Mucosa of descending colon (tissue), 3 donors: ENCODE data around the gene ATXN1L. TPM values are rescaled to one million over a fixed set of nuclear protein-coding genes. Genes with fewer than 3 reads are reported as not detected.

ENCODE experiments used
- total RNA-seq, 3 donors: library from RNA; stranded (reverse); fragmentation: NEBNext Ultra II Directional in 2 of 3; extraction: Animal tissue kit (Norgen Biotek cat#: 25700) in 2 of 3; gene quantifications; one replicate each; pipeline versions ENCODE4 v1.2.1 to v1.2.4, GENCODE V29; 2021 to 2023
- donor health status: DM: no; HTN: no; CAD: no; lungs with moderate emphysema.
- donor health status: DM: no; HTN: no; CAD: no.
- donor health status: DM: no; HTN: yes; CAD: no.

The ATXN1L gene
- total RNA-seq, 3 donors from 2014 or later: 21.6 to 38.7 (median 24.0) TPM

Other genes starting within 250 kb of the ATXN1L start
- 100 to 1,000 TPM in 1 of 3 donors, 10 to 100 TPM in 2; 46.9 to 108 (median 85.8) TPM for gene MARVELD3, start 219.8 kb upstream of the ATXN1L start, total RNA-seq
- 10 to 100 TPM; 42.0 to 85.5 (median 54.7) TPM for gene PHLPP2, start 121.3 kb upstream of the ATXN1L start, total RNA-seq
- gene AP1G1, start 37.1 kb upstream of the ATXN1L start, total RNA-seq: 100 to 1,000 TPM in 1 of 3 donors, 10 to 100 TPM in 2; 82.9 to 108 (median 96.7) TPM
- gene ZNF821, start 38.2 kb downstream of the ATXN1L start, total RNA-seq: 10 to 100 TPM; 10.2 to 13.7 (median 12.7) TPM
- gene IST1, start 49.6 kb downstream of the ATXN1L start, total RNA-seq: 100 to 1,000 TPM; 223 to 278 (median 228) TPM
- under 1 TPM; 0.06 to 0.39 (median 0.13) TPM for gene PKD1L3, start 154.4 kb downstream of the ATXN1L start, total RNA-seq
- gene DHODH, start 162.8 kb downstream of the ATXN1L start, total RNA-seq: 1 to 10 TPM; 5.9 to 8.3 (median 7.4) TPM
- 1 to 10 TPM in 1 of 3 donors, under 1 TPM in 2; 0.38 to 4.6 (median 0.51) TPM for gene HP, start 208.5 kb downstream of the ATXN1L start, total RNA-seq
- gene HPR, start 217.2 kb downstream of the ATXN1L start, total RNA-seq: under 1 TPM in 1 of 3 donors, not detected in 2; 0.51 TPM
- 10 to 100 TPM in 2 of 3 donors, 1 to 10 TPM in 1; 9.8 to 14.5 (median 12.0) TPM for gene TXNL4B, start 247.6 kb downstream of the ATXN1L start, total RNA-seq
- gene DHX38, start 247.9 kb downstream of the ATXN1L start, total RNA-seq: 10 to 100 TPM; 56.0 to 75.9 (median 62.7) TPM